GM21723 (cell line): Measurements from ENCODE around the gene EPB41L5.
"Not testable (repeated sequence)": the region's sequence is repeated elsewhere in the genome, so short reads cannot be mapped to it uniquely, and the experiment has no call there.

Source experiments
- ATAC-seq: cut with Tn5 transposase; IDR thresholded peaks from one replicate; pipeline ENCODE4 v1.9.1; 2021; ENCODE audit warnings: mild to moderate bottlenecking, moderate library complexity; ENCODE audit not compliant: unreplicated experiment

EPB41L5 gene

GRCh38 chr2:120192280-120192679 lies 179.4 kb downstream of the EPB41L5 start:
- no peak for ATAC-seq

- ATAC-seq, result no peak
These were observed 182.7 kb downstream of the EPB41L5 start for GRCh38 chr2:120195553-120195952.

GRCh38 chr2:120199817-120200459 lies 187.1 kb downstream of the EPB41L5 start:
- ATAC-seq, result not testable (repeated sequence)

GRCh38 chr2:120203251-120204021 lies 190.6 kb downstream of the EPB41L5 start:
- ATAC-seq, result no peak

GRCh38 chr2:120204022-120204405 lies 191.1 kb downstream of the EPB41L5 start:
- no peak for ATAC-seq

GRCh38 chr2:120204417-120204816 lies 191.5 kb downstream of the EPB41L5 start:
- ATAC-seq, result no peak

GRCh38 chr2:120204945-120205670 lies 192.2 kb downstream of the EPB41L5 start:
- ATAC-seq, result no peak

- ATAC-seq, result no peak
These were observed 193.2 kb downstream of the EPB41L5 start for GRCh38 chr2:120206022-120206581.

GRCh38 chr2:120208381-120209353 lies 195.8 kb downstream of the EPB41L5 start:
- no peak for ATAC-seq

GRCh38 chr2:120209427-120210269 lies 196.8 kb downstream of the EPB41L5 start:
- ATAC-seq, result no peak

- no peak for ATAC-seq
These were observed 197.4 kb downstream of the EPB41L5 start for GRCh38 chr2:120210270-120210693.

GRCh38 chr2:120218181-120218580 lies 205.3 kb downstream of the EPB41L5 start:
- no peak for ATAC-seq

- no peak for ATAC-seq
These were observed 206.4 kb downstream of the EPB41L5 start for GRCh38 chr2:120219291-120219690.

GRCh38 chr2:120219766-120220165 lies 206.9 kb downstream of the EPB41L5 start:
- no peak for ATAC-seq

- no peak for ATAC-seq
These were observed 207.9 kb downstream of the EPB41L5 start for GRCh38 chr2:120220756-120221155.

- no peak for ATAC-seq
These were observed 208.7 kb downstream of the EPB41L5 start for GRCh38 chr2:120221616-120222015.

- ATAC-seq, result no peak
These were observed 209.5 kb downstream of the EPB41L5 start for GRCh38 chr2:120222186-120223033.
